Nephron (organoid): ENCODE data around the gene MEGF6.

Experiments used
- H3K27ac Mint-ChIP-seq, 3 experiments: 2 replicates each; pipeline ENCODE4 v1.8.0; 2020; ENCODE audit warnings: mixed read lengths in 3 of 3, mild to moderate bottlenecking in 2 of 3, moderate library complexity in 1 of 3
- H3K27me3 Mint-ChIP-seq: 2 replicates; pipeline ENCODE4 v1.8.0; 2021; ENCODE audit warnings: low read depth, mild to moderate bottlenecking, moderate library complexity, mixed read lengths
- H3K36me3 Mint-ChIP-seq: 2 replicates; pipeline ENCODE4 v1.8.0; 2020; ENCODE audit warnings: low read depth, mixed read lengths
- H3K4me1 Mint-ChIP-seq: 2 replicates; pipeline ENCODE4 v1.8.0; 2020; ENCODE audit warnings: mixed read lengths
- H3K4me3 Mint-ChIP-seq, 3 experiments: 2 replicates each; pipeline ENCODE4 v1.8.0; 2020; ENCODE audit warnings: mild to moderate bottlenecking in 3 of 3, mixed read lengths in 3 of 3, moderate library complexity in 2 of 3
- H3K9me3 Mint-ChIP-seq: 2 replicates; pipeline ENCODE4 v1.8.0; 2020; ENCODE audit warnings: mixed read lengths
- TF ChIP-seq, protein P1 (sequence below), 3 experiments: fragments of 200-600 bp; sonication (generic); IDR thresholded peaks; one replicate each; pipeline ENCODE4 v1.5.0; 2021; ENCODE audit warnings: antibody characterized with exemption in 3 of 3; ENCODE audit not compliant: unreplicated experiment in 3 of 3

The MEGF6 gene

DNA sequence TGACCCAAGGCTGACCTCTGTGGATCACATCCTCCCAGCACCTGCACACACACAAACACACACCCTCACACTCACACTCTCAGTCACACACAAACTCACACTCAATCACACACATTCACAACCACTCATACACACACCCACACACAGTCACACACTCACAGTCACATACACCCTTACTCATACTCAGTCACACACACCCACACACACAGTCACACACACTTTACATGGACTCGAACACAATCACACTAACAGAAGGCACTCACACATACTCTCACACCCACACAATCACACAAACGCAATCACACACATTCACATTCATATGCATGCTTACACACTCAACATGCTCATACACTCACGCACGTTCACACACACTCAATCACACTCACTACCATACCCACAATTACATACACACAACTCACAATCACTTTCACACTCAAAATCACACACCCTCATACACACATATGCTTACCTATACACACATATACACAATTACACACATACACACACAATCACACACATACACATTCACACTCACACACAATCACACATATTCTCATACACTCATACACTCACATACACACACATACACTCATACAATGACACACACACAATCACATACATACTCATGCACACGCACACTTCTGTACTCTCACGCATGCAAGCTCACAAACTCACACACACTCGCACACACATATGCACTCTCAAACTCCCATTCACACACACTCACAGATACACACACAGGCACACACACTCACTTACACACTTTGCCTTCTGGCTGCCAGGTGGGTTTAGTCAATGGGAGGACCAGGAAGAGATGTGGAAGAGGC, 6.1 kb downstream of the MEGF6 start:
- H3K9me3 Mint-ChIP-seq = no peaks in the 10 kb centered on the region
- H3K27ac Mint-ChIP-seq = no peak overlapping the region
- H3K4me3 Mint-ChIP-seq = no peak overlapping the region
- TF ChIP-seq, protein P1, sequence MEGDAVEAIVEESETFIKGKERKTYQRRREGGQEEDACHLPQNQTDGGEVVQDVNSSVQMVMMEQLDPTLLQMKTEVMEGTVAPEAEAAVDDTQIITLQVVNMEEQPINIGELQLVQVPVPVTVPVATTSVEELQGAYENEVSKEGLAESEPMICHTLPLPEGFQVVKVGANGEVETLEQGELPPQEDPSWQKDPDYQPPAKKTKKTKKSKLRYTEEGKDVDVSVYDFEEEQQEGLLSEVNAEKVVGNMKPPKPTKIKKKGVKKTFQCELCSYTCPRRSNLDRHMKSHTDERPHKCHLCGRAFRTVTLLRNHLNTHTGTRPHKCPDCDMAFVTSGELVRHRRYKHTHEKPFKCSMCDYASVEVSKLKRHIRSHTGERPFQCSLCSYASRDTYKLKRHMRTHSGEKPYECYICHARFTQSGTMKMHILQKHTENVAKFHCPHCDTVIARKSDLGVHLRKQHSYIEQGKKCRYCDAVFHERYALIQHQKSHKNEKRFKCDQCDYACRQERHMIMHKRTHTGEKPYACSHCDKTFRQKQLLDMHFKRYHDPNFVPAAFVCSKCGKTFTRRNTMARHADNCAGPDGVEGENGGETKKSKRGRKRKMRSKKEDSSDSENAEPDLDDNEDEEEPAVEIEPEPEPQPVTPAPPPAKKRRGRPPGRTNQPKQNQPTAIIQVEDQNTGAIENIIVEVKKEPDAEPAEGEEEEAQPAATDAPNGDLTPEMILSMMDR (IDR thresholded peaks at IDR 0.05; ENCODE audit: unreplicated experiment in 3 of 3) = no peak
- H3K4me1 Mint-ChIP-seq = peaks cover 15% of the 10 kb centered on the region
- peaks cover 4% of the 10 kb centered on the region for H3K27me3 Mint-ChIP-seq
- peaks cover 3% of the 10 kb centered on the region for H3K36me3 Mint-ChIP-seq

DNA sequence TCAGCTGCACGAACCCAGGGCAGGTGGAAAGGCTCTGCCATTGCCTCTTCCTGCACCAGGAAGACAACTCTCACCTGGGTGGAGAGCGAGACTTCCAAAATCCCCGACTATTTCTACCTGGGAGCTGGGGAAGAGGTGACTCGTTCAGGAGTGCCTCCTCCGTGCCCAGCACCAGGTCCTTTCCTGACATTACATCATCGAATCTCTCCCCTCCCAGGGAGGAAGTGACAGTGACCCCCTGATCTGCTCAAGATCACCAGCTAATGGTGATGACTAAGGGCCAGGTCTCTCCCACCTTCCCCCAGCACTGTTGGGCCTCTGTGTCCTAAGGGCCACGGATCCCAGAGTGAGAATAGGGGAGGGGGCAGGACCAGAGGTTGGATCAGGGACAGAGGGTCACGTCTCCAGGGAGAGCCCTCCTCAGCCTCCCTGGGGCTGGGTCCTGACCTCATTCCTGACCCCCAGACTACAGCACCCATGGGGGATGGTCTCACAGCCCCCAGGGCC, 6.8 kb downstream of the MEGF6 start:
- Mint-ChIP-seq H3K9me3 (no peaks in the 10 kb centered on the region), H3K27ac (no peak overlapping the region), H3K4me1 (peaks cover 13% of the 10 kb centered on the region), H3K36me3 (peaks cover 3% of the 10 kb centered on the region), H3K4me3 (no peak overlapping the region), H3K27me3 (peaks cover 4% of the 10 kb centered on the region)
- TF ChIP-seq, protein P1 (IDR thresholded peaks at IDR 0.05; ENCODE audit: unreplicated experiment in 3 of 3) = no peak

DNA sequence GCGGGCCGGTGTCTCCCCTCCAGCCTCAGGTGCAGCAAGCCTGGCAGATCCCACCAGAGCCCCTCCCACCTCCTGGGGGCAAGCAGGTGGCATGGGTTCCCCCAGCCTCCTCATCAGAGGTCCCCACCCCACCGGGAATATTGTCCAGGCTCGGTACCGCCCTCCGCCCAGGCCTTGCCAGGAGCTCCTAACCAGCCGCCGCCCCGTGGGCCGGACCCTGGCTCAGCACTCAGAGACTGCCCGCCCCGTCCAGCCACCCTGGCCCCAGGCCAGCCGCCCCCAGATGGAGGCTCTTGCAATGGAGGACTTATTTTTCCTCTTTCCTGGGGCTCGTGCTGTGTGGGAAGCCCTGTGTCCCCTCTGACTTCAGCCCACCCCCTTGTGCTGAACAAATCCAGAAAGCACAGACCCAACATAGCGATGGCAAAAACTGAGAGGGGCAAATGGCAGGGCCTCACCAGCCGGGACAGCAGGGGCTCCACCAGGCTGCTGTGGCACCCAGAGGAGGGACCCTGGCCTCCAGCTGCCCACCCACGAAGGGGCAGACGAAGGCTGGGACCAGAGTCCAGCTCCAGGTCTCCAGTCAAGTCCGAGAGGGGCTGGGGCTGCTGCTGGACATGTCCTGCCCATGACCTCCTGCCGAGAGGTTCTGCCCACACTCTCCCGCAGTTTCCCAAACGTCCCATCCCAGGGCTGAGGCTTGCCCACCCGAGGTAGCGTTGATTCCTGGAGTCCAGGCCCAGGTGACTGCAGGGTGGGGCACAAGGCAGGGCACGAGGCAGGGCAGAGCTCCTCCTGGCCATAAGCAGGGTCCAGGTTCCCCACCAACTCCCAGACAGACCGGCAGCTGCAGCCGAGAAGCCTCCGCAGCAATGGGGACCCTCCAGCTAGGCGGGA, 7.5 kb downstream of the MEGF6 start:
- Mint-ChIP-seq H3K4me1 (peaks cover 8% of the 10 kb centered on the region), H3K36me3 (peaks cover 3% of the 10 kb centered on the region), H3K9me3 (no peaks in the 10 kb centered on the region), H3K27ac (no peak overlapping the region), H3K4me3 (no peak overlapping the region), H3K27me3 (peaks cover 4% of the 10 kb centered on the region)
- TF ChIP-seq, protein P1 (IDR thresholded peaks at IDR 0.05; ENCODE audit: unreplicated experiment in 3 of 3) = no peak

DNA sequence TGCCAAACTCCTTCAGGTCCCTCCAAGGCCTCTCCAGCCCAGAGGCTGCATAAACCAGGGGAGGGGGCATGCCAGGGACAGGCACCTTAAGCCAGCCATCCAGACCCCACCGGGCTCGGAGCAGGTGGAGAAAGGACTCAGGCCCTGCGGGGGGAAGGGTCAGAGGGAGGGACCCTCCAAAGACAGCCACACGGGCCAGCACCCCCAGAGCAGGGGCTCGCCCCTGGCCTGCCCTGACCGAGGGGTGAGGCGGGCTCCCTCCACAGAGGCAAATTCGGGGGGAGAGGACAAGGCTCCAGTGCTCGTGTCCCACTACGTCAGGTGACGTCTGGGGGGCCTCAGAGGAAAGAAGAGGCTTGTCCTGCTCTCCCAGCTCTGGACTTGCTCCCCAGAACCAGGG, 8.2 kb downstream of the MEGF6 start:
- Mint-ChIP-seq H3K4me1 (peaks cover 5% of the 10 kb centered on the region), H3K27me3 (peaks cover 6% of the 10 kb centered on the region), H3K9me3 (no peaks in the 10 kb centered on the region), H3K36me3 (peaks cover 3% of the 10 kb centered on the region), H3K4me3 (no peak overlapping the region), H3K27ac (no peak overlapping the region)
- TF ChIP-seq, protein P1 (IDR thresholded peaks at IDR 0.05; ENCODE audit: unreplicated experiment in 3 of 3) = no peak

DNA sequence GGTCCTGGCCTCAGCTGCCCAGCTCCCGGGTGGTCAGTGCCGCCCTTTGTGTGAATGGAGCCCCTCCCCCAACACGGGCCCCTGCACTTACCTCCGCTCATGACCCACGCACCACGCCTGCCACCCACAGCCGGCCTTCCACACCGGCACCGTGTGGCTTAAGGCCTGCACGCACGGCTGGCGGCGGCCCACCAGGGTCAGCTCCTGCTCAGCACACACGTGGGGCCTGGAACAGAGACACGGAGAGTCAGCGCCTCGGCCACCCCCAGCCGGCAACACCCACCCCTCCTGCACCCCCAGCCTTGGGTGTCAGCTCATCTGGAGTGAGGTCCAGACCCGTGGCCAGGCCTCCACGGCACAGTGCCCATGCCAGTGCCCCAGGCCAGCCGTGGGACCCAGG, 8.9 kb downstream of the MEGF6 start:
- peaks cover 9% of the 10 kb centered on the region for H3K27me3 Mint-ChIP-seq
- peaks cover 3% of the 10 kb centered on the region for H3K36me3 Mint-ChIP-seq
- no peak overlapping the region for H3K4me3 Mint-ChIP-seq
- no peaks in the 10 kb centered on the region for H3K9me3 Mint-ChIP-seq
- TF ChIP-seq, protein P1 (IDR thresholded peaks at IDR 0.05; ENCODE audit: unreplicated experiment in 3 of 3) = no peak
- H3K27ac Mint-ChIP-seq = no peak overlapping the region
- peaks cover 11% of the 10 kb centered on the region for H3K4me1 Mint-ChIP-seq
